ENCODE results near the gene ZNF716. TPM values are rescaled to one million over a fixed set of nuclear protein-coding genes. Genes with fewer than 3 reads are reported as not detected.

Gene ZNF716
- polyA plus RNA-seq (2012; rRNA removed), result not detected in 2 replicates
- polyA plus RNA-seq (2012; cell fraction: cytosol; rRNA removed), result not detected in 2 replicates
- not detected in 2 replicates for polyA plus RNA-seq (2012; cell fraction: nucleus; rRNA removed)

- no peak within 1 kb of the TSS for H2AFZ ChIP-seq (ENCODE audit: low read depth)
- H3K27me3 ChIP-seq (ENCODE audit: insufficient read depth), result no peaks in the 10 kb centered on the region
- H3K9ac ChIP-seq, result no peak within 1 kb of the TSS
- 27% methylated on average over 10 of the region's 10 CpGs for WGBS (ENCODE audit: low lambda C conversion rate)
- H3F3A ChIP-seq (replicated peaks; ENCODE audit: insufficient read depth), result no peaks in the 10 kb centered on the region
- TF ChIP-seq POLR2AphosphoS5 (IDR thresholded peaks at IDR 0.05; ENCODE audit: low read depth, low read length) (no peak), SIN3A (IDR thresholded peaks at IDR 0.05; ENCODE audit: borderline replicate concordance, low read depth, low read length) (no peak), MXI1 (IDR thresholded peaks at IDR 0.05; ENCODE audit: low read depth, low read length) (no peak), REST (IDR thresholded peaks at IDR 0.05; ENCODE audit: low read depth, low read length) (no peak), JUND (IDR thresholded peaks at IDR 0.05) (no peak), FOXM1 (IDR thresholded peaks at IDR 0.05; ENCODE audit: low read depth) (no peak), CTCF (IDR thresholded peaks at IDR 0.05) (no peak), RAD21 (IDR thresholded peaks at IDR 0.05; ENCODE audit: low read length) (no peak), ELF1 (IDR thresholded peaks at IDR 0.05) (no peak), MEF2A (IDR thresholded peaks at IDR 0.05; ENCODE audit: borderline replicate concordance, low read depth) (no peak), FOXJ3 (CRISPR knock-in tag; IDR thresholded peaks at IDR 0.05) (no peak), USF2 (IDR thresholded peaks at IDR 0.05; ENCODE audit: borderline replicate concordance, low read depth, low read length) (no peak), GABPA (IDR thresholded peaks at IDR 0.05; ENCODE audit: low read depth) (no peak), IRF3 (IDR thresholded peaks at IDR 0.05; ENCODE audit: low read depth, low read length) (no peak), GATA2 (CRISPR knock-in tag; IDR thresholded peaks at IDR 0.05) (no peak), RXRA (IDR thresholded peaks at IDR 0.05; ENCODE audit: borderline replicate concordance, low read depth) (no peak), TEAD4 (IDR thresholded peaks at IDR 0.05; ENCODE audit: borderline replicate concordance, insufficient read depth) (no peak), NFIC (IDR thresholded peaks at IDR 0.05; ENCODE audit: borderline replicate concordance) (no peak), RFX5 (IDR thresholded peaks at IDR 0.05; ENCODE audit: low read length) (no peak), USF1 (IDR thresholded peaks at IDR 0.05; ENCODE audit: borderline replicate concordance, low read depth) (no peak)
- no peak within 1 kb of the TSS for H3K4me3 ChIP-seq (ENCODE audit: low read depth in 2 of 2, low read length in 1 of 2)
- H3K27ac ChIP-seq (ENCODE audit: low read depth in 2 of 2, low read length in 1 of 2), result no peak within 1 kb of the TSS
- POLR2A ChIA-PET, result no interaction called here
- H4K20me1 ChIP-seq (ENCODE audit: insufficient read depth), result no peaks in the 10 kb centered on the region
- CTCF ChIA-PET, result no interaction called here
- no peaks in the 10 kb centered on the region for H3K36me3 ChIP-seq (replicated peaks in 1 of 2; ENCODE audit: control insufficient read depth in 1 of 2, insufficient read depth in 2 of 2, low read length in 1 of 2)
- H3K4me1 ChIP-seq (ENCODE audit: control insufficient read depth in 1 of 2, insufficient read depth in 2 of 2, low read depth in 1 of 2, low read length in 1 of 2), result no peaks in the 10 kb centered on the region
- no peaks in the 10 kb centered on the region for H3K79me2 ChIP-seq (ENCODE audit: insufficient read depth)
- no peaks in the 10 kb centered on the region; the same call in 1 of the 2 replicates for H3K9me3 ChIP-seq
- no peak within 1 kb of the TSS for H3K4me2 ChIP-seq
- no peak for DNase-seq
- H3K9me2 ChIP-seq, result no peaks in the 10 kb centered on the region
These were observed at the start of gene ZNF716 for GRCh38 chr7:57449904-57450303. TSS of gene ZNF716 (plus strand) at chr7:57450177. CDS start at chr7:57450289, 112 bp downstream.

All from SK-N-SH (cell line).